GM12878 (cell line): ENCODE measurements around the gene CD2. TPM values are rescaled to one million over a fixed set of nuclear protein-coding genes. Genes with fewer than 3 reads are reported as not detected.

ENCODE experiments used
- ATAC-seq: fragments of 200-7000 bp; cut with Tn5 transposase; 3 replicates; pipeline ENCODE4 v1.9.1; 2020; ENCODE audit warnings: mild to moderate bottlenecking, moderate library complexity
- BruUV-seq: library from RNA; stranded (reverse); fragments of 400-500 nt; replicated peaks from 2 replicates; lab custom pipeline; 2021; lab: Mats Ljungman, UMichigan
- CTCF ChIA-PET: fragments of 300-600 bp; sonication (Branson Sonifier 250); formaldehyde crosslinking; extraction: SDS; loops from one replicate; lab custom pipeline; 2021; ENCODE audit warnings: inconsistent platforms; lab: Yijun Ruan, JAX
- POLR2A ChIA-PET: fragments of 350-600 bp; formaldehyde crosslinking; extraction: SDS; loops from one replicate; lab custom pipeline; 2021; ENCODE audit warnings: inconsistent platforms; lab: Charles Lee
- RAD21 ChIA-PET: fragments of 300-600 bp; sonication (Branson Sonifier 250); formaldehyde crosslinking; loops from one replicate; lab custom pipeline; 2023; ENCODE audit warnings: antibody characterized with exemption; ENCODE audit not compliant: unreplicated experiment; lab: Charles Lee
- SMC1A ChIA-PET: fragments of 300-600 bp; sonication (Branson Sonifier 250); formaldehyde crosslinking; loops from one replicate; lab custom pipeline; 2023; ENCODE audit not compliant: unreplicated experiment, uncharacterized antibody; lab: Charles Lee
- DNase-seq: peaks from one replicate; pipeline ENCODE4 v3.0.0-alpha.2; 2011; ENCODE audit warnings: low read depth, low spot score
- FAIRE-seq: peaks from 3 replicates; lab custom pipeline; 2011; peaks lifted over from hg19 to GRCh38; lab: Jason Lieb, UNC
- H2AFZ ChIP-seq: 2 replicates; pipeline ENCODE4 v1.6.0; 2011; ENCODE audit warnings: low read depth, low read length, control low read depth; ENCODE audit not compliant: control insufficient read depth
- H3K27ac ChIP-seq: 2 replicates; pipeline ENCODE4 v1.5.1; 2011; ENCODE audit warnings: control low read depth; ENCODE audit not compliant: control insufficient read depth, insufficient read depth
- H3K27me3 ChIP-seq, 2 experiments: replicated peaks in 1 of 2; 2 replicates each; pipeline versions ENCODE4 v1.6.0 to v1.6.1; 2011; ENCODE audit warnings: low read length in 1 of 2; ENCODE audit not compliant: control insufficient read depth in 2 of 2, insufficient read depth in 2 of 2
- H3K36me3 ChIP-seq, 2 experiments: 2 replicates each; pipeline ENCODE4 v1.5.1; 2011; ENCODE audit warnings: low read length in 1 of 2; ENCODE audit not compliant: control insufficient read depth in 2 of 2, insufficient read depth in 2 of 2
- H3K4me1 ChIP-seq: 2 replicates; pipeline ENCODE4 v1.6.1; 2011; ENCODE audit warnings: mild to moderate bottlenecking, low read length, moderate library complexity, mixed read lengths; ENCODE audit not compliant: control insufficient read depth, insufficient read depth
- H3K4me2 ChIP-seq: 2 replicates; pipeline ENCODE4 v1.6.0; 2011; ENCODE audit warnings: control low read depth; ENCODE audit not compliant: control insufficient read depth, insufficient read depth
- H3K4me3 ChIP-seq: fragments of 200-600 bp; sonication (generic); 2 replicates; pipeline ENCODE4 v1.5.1; 2016
- H3K79me2 ChIP-seq: 2 replicates; pipeline ENCODE4 v1.6.0; 2011; ENCODE audit warnings: low read length; ENCODE audit not compliant: control insufficient read depth, insufficient read depth
- H3K9ac ChIP-seq: 2 replicates; pipeline ENCODE4 v1.8.0; 2011; ENCODE audit warnings: low read length, control low read depth, mixed read lengths; ENCODE audit not compliant: control insufficient read depth, insufficient read depth
- H3K9me3 ChIP-seq: replicated peaks from 3 replicates; pipeline ENCODE4 v1.5.1; 2011; ENCODE audit warnings: mild to moderate bottlenecking, low read length; ENCODE audit not compliant: control insufficient read depth, insufficient read depth
- H4K20me1 ChIP-seq: 2 replicates; pipeline ENCODE4 v1.6.0; 2011; ENCODE audit not compliant: control insufficient read depth, insufficient read depth
- CUX1 ChIP-seq: IDR thresholded peaks from 2 replicates; pipeline ENCODE4 v1.6.1; 2012; ENCODE audit warnings: improper control_type of control experiment, low read depth, low read length; ENCODE audit not compliant: insufficient replicate concordance
- FOS ChIP-seq: IDR thresholded peaks from 3 replicates; pipeline ENCODE4 v1.6.1; 2011; ENCODE audit warnings: borderline replicate concordance; ENCODE audit not compliant: insufficient read length; ENCODE audit errors: extremely low read depth
- IKZF1 ChIP-seq: fragments of 450-650 bp; conservative IDR thresholded peaks from 2 replicates; pipeline ENCODE4 v1.6.1; 2017; ENCODE audit warnings: antibody characterized with exemption, mild to moderate bottlenecking
- KLF5 ChIP-seq: fragments of 450-650 bp; IDR thresholded peaks from 2 replicates; pipeline ENCODE4 v1.6.1; 2014; ENCODE audit warnings: mild to moderate bottlenecking; ENCODE audit not compliant: partially characterized antibody
- RAD51 ChIP-seq: fragments of 450-650 bp; IDR thresholded peaks from 2 replicates; pipeline ENCODE4 v1.6.1; 2016; ENCODE audit warnings: moderate library complexity, mild to moderate bottlenecking, inconsistent platforms
- TBL1XR1 ChIP-seq: IDR thresholded peaks from 2 replicates; pipeline ENCODE4 v1.6.1; 2012; ENCODE audit warnings: low read depth, low read length, improper control_type of control experiment
- ZNF687 ChIP-seq: fragments of 450-650 bp; IDR thresholded peaks from 2 replicates; pipeline ENCODE4 v1.6.1; 2017; ENCODE audit warnings: mild to moderate bottlenecking, moderate library complexity
- WGBS: methylation state at CpG from one replicate; pipeline ENCODE4 v1.1.6; 2016; ENCODE audit warnings: low lambda C conversion rate; ENCODE audit not compliant: insufficient replicate concordance, insufficient coverage; ENCODE audit errors: missing lambda C conversion rate; 5-methylcytosine and 5-hydroxymethylcytosine counted together
- in situ Hi-C: fragments of 300-500 bp; cut with MboI; formaldehyde crosslinking; loops from 9 replicates; pipeline ENCODE4 v1.14.3; 2018; ENCODE audit warnings: mixed read lengths
- intact Hi-C: fragments of 100-400 bp; cut with micrococcal nuclease; formaldehyde crosslinking; loops from one replicate; pipeline ENCODE4 v1.14.2; 2022; ENCODE audit not compliant: unreplicated experiment
- polyA plus RNA-seq, 11 experiments: library from polyadenylated mRNA; depleted of rRNA in 4 of 11; unstranded in 6 of 11; stranded (reverse) in 5 of 11; fragments of >200 nt; fragmentation: Nextera tagmentation in 4 of 11; fragmentation: Illumina TruSeq in 1 of 11; extraction: Ambion mirVana in 4 of 11; extraction: Trizol in 1 of 11; gene quantifications; 1 replicate in 1 of 11; 2 replicates in 10 of 11; pipeline versions ENCODE4 v1.2.1 to v1.2.3, GENCODE V29; 2011 to 2016; ENCODE audit warnings: inconsistent platforms in 2 of 11, missing spikeins in 2 of 11, low read depth in 1 of 11
- total RNA-seq, 4 experiments: library from RNA; depleted of rRNA in 3 of 4; stranded (reverse); fragments of >200 nt in 3 of 4; fragmentation: Illumina TruSeq in 1 of 4; extraction: Trizol in 1 of 4; gene quantifications; 2 replicates each; pipeline versions ENCODE4 v1.2.1 to v1.2.3, GENCODE V29; 2013 to 2021

The CD2 gene
- total and polyA plus RNA-seq, 10 of the 15 experiments (the other 5 are each of a cell fraction or from before 2014, with no cell fraction given) = 0.15 to 4.3 (median 2.8) TPM

GRCh38 chr1:116777831-116778830 is 23.9 kb downstream of the CD2 start (continued):
- TF ChIP-seq CUX1 (peak; percentile 50), IKZF1 (no peak), RAD51 (no peak)
- TF ChIP-seq, all 136 proteins: peak for 4

- in situ Hi-C loops = no loop called here
- Histone ChIP-seq H3K27ac (no peak overlapping the region), H3K27me3 (no peaks in the 10 kb centered on the region), H3K9me3 (no peaks in the 10 kb centered on the region; the same call in 2 of the 3 replicates), H3K9ac (no peak overlapping the region), H2AFZ (no peak overlapping the region), H3K36me3 (no peaks in the 10 kb centered on the region), H4K20me1 (no peaks in the 10 kb centered on the region), H3K79me2 (no peaks in the 10 kb centered on the region), H3K4me1 (peaks cover 6% of the 10 kb centered on the region; the same call in 1 of the 2 replicates), H3K4me2 (no peak overlapping the region), H3K4me3 (no peak overlapping the region)
- FAIRE-seq (no peak), ATAC-seq (no peak), DNase-seq (no peak)
- ChIA-PET RAD21 (interaction anchor here (1.0 kb wide), 1 partner anchor 12 kb away, joined by 5 read pairs; no protein-coding TSS in a partner anchor), SMC1A (interaction anchor here (0.9 to 3.0 kb wide), 6 partner anchors 10 to 279 kb away, joined by 3 to 24 read pairs (median 4); partner anchors contain the start of gene TTF2), CTCF (interaction anchor here (1.0 to 1.1 kb wide), 2 partner anchors 9 to 16 kb away, joined by 3 read pairs; no protein-coding TSS in a partner anchor), POLR2A (interaction anchor here (0.6 to 0.7 kb wide), 2 partner anchors 9 to 165 kb away, joined by 3 read pairs; no protein-coding TSS in a partner anchor)
- intact Hi-C loops = no loop called here
- 76% methylated on average over 6 of the region's 6 CpGs for WGBS
- no TSS peak for BruUV-seq
- TF ChIP-seq KLF5 (no peak), ZNF687 (no peak), FOS (no peak), TBL1XR1 (no peak)
Observed at GRCh38 chr1:116781034-116781433, 26.8 kb downstream of the CD2 start.
